GM12878 (cell line): ENCODE measurements around the gene LPAR6.

ENCODE experiments used
- CHD2 ChIP-seq: IDR thresholded peaks from 2 replicates; pipeline ENCODE4 v1.6.1; 2011; ENCODE audit warnings: low read depth, low read length, improper control_type of control experiment, borderline replicate concordance
- CTCF ChIP-seq, 3 experiments: IDR thresholded peaks in 2 of 3; conservative IDR thresholded peaks in 1 of 3; 2 replicates each; pipeline ENCODE4 v1.5.1; 2011; ENCODE audit warnings: low read depth in 3 of 3, low read length in 3 of 3, mild to moderate bottlenecking in 3 of 3, control low read depth in 2 of 3, moderate library complexity in 2 of 3, inconsistent platforms in 1 of 3, mixed read lengths in 1 of 3; ENCODE audit not compliant: control insufficient read depth in 2 of 3, insufficient read depth in 1 of 3; ENCODE audit errors: extremely low read depth in 1 of 3
- E2F4 ChIP-seq: IDR thresholded peaks from 2 replicates; pipeline ENCODE4 v1.6.1; 2012; ENCODE audit warnings: low read depth, low read length, improper control_type of control experiment
- EZH2 ChIP-seq: IDR thresholded peaks from 2 replicates; pipeline ENCODE4 v1.6.1; 2012; ENCODE audit warnings: low read depth, mild to moderate bottlenecking, control low read depth, inconsistent platforms, low read length, borderline replicate concordance; ENCODE audit not compliant: control insufficient read depth
- JUND ChIP-seq: IDR thresholded peaks from 2 replicates; pipeline ENCODE4 v1.6.1; 2012; ENCODE audit warnings: low read depth, mild to moderate bottlenecking, low read length, improper control_type of control experiment, moderate library complexity
- POLR2A ChIP-seq: IDR thresholded peaks from 2 replicates; pipeline ENCODE4 v1.6.1; 2011; ENCODE audit warnings: low read depth, mild to moderate bottlenecking, low read length
- SMC3 ChIP-seq: IDR thresholded peaks from 2 replicates; pipeline ENCODE4 v1.6.1; 2011; ENCODE audit warnings: low read length, improper control_type of control experiment, borderline replicate concordance
- SP1 ChIP-seq: IDR thresholded peaks from one replicate; pipeline ENCODE4 v1.6.1; 2011; ENCODE audit warnings: low read depth, low read length
- YBX1 ChIP-seq: fragments of 450-650 bp; IDR thresholded peaks from 2 replicates; pipeline ENCODE4 v1.6.1; 2016; ENCODE audit warnings: antibody characterized with exemption
- ZSCAN29 ChIP-seq: fragments of 450-650 bp; IDR thresholded peaks from 2 replicates; pipeline ENCODE4 v1.6.1; 2017; ENCODE audit warnings: mild to moderate bottlenecking, moderate library complexity
- TF ChIP-seq, protein P1 (sequence below): fragments of 450-650 bp; IDR thresholded peaks from 2 replicates; pipeline ENCODE4 v1.6.1; 2017; ENCODE audit warnings: mild to moderate bottlenecking
- TF ChIP-seq, protein P2 (sequence below): IDR thresholded peaks from 2 replicates; pipeline ENCODE4 v1.6.1; 2012; ENCODE audit warnings: mild to moderate bottlenecking, low read depth, low read length

DNA sequence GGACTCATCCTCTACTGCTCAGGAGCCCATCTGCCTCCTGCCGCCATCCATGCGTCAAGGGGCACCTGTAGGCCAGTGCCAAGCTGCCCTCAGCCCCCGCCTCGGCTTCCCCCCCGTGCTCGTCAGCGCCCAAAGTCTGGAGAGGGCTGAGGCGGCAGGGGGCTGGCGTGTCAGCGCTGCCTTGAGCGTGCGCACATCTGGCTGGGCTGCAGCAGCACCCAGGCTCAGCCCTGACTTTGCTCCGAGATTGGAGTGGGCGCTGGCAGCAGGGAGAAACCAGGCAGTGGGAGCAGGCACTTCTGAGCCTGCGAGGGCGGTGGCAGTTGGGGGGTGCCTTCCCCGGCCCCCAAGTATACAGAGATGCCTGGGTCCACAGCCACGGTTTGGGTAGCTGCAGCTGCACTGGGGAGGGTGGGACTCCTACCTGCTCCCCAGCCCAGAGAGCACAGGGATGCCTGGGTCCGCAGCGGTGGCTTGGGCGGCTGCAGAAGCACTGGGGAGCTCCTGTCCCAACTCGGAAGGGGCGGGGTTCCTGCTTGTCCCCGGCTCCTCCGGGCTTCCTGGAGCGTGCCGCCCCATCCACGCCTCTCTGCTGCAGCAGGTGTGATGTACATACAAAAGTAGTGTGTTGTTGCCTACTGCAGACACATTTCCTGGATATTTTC is 44.8 kb upstream of the LPAR6 start:
- no peak for TF ChIP-seq POLR2A
- no peak for TF ChIP-seq YBX1
- TF ChIP-seq E2F4, result no peak
- TF ChIP-seq JUND, result no peak
- TF ChIP-seq ZSCAN29, result no peak
- no peak for TF ChIP-seq CHD2
- TF ChIP-seq SP1, result no peak
- TF ChIP-seq, protein P1, sequence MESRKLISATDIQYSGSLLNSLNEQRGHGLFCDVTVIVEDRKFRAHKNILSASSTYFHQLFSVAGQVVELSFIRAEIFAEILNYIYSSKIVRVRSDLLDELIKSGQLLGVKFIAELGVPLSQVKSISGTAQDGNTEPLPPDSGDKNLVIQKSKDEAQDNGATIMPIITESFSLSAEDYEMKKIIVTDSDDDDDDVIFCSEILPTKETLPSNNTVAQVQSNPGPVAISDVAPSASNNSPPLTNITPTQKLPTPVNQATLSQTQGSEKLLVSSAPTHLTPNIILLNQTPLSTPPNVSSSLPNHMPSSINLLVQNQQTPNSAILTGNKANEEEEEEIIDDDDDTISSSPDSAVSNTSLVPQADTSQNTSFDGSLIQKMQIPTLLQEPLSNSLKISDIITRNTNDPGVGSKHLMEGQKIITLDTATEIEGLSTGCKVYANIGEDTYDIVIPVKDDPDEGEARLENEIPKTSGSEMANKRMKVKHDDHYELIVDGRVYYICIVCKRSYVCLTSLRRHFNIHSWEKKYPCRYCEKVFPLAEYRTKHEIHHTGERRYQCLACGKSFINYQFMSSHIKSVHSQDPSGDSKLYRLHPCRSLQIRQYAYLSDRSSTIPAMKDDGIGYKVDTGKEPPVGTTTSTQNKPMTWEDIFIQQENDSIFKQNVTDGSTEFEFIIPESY, result no peak
- no peak for TF ChIP-seq SMC3
- TF ChIP-seq CTCF (IDR thresholded peaks at IDR 0.05 in 2 of 3, conservative IDR thresholded peaks at IDR 0.05 in 1 of 3; ENCODE audit: control insufficient read depth in 2 of 3, extremely low read depth in 1 of 3, insufficient read depth in 1 of 3, low read depth in 3 of 3, low read length in 3 of 3), result no peak
- no peak for TF ChIP-seq EZH2
- TF ChIP-seq, protein P2, sequence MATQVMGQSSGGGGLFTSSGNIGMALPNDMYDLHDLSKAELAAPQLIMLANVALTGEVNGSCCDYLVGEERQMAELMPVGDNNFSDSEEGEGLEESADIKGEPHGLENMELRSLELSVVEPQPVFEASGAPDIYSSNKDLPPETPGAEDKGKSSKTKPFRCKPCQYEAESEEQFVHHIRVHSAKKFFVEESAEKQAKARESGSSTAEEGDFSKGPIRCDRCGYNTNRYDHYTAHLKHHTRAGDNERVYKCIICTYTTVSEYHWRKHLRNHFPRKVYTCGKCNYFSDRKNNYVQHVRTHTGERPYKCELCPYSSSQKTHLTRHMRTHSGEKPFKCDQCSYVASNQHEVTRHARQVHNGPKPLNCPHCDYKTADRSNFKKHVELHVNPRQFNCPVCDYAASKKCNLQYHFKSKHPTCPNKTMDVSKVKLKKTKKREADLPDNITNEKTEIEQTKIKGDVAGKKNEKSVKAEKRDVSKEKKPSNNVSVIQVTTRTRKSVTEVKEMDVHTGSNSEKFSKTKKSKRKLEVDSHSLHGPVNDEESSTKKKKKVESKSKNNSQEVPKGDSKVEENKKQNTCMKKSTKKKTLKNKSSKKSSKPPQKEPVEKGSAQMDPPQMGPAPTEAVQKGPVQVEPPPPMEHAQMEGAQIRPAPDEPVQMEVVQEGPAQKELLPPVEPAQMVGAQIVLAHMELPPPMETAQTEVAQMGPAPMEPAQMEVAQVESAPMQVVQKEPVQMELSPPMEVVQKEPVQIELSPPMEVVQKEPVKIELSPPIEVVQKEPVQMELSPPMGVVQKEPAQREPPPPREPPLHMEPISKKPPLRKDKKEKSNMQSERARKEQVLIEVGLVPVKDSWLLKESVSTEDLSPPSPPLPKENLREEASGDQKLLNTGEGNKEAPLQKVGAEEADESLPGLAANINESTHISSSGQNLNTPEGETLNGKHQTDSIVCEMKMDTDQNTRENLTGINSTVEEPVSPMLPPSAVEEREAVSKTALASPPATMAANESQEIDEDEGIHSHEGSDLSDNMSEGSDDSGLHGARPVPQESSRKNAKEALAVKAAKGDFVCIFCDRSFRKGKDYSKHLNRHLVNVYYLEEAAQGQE, result no peak
